GM13976 (cell line): ENCODE data around the gene EYA4.

Experiments
- DNase-seq: peaks from one replicate; pipeline ENCODE4 v3.0.0; 2012; ENCODE audit warnings: low spot score
- in situ Hi-C: fragments of 300-500 bp; cut with MboI; formaldehyde crosslinking; loops from one replicate; pipeline ENCODE4 v1.12.0; 2022; ENCODE audit warnings: low sequenced_read_pairs, mixed read lengths, inconsistent platforms; ENCODE audit not compliant: unreplicated experiment
- TF ChIP-seq, protein P1 (sequence below): IDR thresholded peaks from 2 replicates; pipeline ENCODE4 v1.5.1; 2012; ENCODE audit warnings: borderline replicate concordance, mild to moderate bottlenecking; ENCODE audit not compliant: insufficient read depth; ENCODE audit errors: extremely low read depth, missing control alignments, control extremely low read depth

EYA4 gene

DNA sequence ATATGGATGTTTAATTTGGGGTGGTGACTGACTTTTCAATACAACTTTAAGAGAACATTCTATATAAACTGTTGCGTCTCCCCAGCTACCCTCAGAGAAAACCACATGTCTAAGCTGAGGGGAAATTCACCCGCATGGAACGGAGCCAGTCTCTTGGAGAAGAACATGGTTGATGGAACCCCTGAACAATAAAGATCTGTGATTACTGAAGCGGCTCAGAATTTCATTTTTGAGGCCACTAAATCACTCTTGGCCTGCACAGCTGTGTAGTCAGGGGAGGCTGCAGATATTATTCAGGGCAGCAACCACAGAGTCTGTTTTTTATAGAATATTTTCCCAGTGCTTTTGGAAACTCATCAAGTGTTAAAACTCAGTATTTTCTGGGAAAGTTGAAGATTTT lies 73.8 kb downstream of the EYA4 start:
- in situ Hi-C loops: no loop called here
- TF ChIP-seq, protein P1, sequence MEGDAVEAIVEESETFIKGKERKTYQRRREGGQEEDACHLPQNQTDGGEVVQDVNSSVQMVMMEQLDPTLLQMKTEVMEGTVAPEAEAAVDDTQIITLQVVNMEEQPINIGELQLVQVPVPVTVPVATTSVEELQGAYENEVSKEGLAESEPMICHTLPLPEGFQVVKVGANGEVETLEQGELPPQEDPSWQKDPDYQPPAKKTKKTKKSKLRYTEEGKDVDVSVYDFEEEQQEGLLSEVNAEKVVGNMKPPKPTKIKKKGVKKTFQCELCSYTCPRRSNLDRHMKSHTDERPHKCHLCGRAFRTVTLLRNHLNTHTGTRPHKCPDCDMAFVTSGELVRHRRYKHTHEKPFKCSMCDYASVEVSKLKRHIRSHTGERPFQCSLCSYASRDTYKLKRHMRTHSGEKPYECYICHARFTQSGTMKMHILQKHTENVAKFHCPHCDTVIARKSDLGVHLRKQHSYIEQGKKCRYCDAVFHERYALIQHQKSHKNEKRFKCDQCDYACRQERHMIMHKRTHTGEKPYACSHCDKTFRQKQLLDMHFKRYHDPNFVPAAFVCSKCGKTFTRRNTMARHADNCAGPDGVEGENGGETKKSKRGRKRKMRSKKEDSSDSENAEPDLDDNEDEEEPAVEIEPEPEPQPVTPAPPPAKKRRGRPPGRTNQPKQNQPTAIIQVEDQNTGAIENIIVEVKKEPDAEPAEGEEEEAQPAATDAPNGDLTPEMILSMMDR: no peak
- DNase-seq: no peak

DNA sequence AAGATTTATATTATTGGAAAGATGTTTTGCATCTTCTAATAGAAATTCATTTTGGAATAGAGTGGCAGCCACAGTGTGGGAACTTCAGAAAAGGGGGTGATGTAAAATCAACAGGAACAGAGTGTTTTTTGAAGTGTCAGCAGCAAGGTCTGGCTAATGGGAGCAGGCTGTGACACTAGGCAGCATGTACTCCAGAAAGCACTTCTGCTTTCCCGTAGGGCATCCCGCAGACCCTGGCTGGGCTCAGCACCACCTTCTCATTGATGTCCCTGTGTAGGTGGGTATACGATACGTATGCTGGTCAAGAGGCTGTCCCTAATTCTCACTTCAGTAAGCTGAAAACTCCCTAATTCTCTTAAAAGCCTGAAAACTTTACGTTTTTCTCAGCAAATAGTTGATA lies 74.7 kb downstream of the EYA4 start:
- in situ Hi-C loops: no loop called here
- TF ChIP-seq, protein P1: no peak
- no peak for DNase-seq

DNA sequence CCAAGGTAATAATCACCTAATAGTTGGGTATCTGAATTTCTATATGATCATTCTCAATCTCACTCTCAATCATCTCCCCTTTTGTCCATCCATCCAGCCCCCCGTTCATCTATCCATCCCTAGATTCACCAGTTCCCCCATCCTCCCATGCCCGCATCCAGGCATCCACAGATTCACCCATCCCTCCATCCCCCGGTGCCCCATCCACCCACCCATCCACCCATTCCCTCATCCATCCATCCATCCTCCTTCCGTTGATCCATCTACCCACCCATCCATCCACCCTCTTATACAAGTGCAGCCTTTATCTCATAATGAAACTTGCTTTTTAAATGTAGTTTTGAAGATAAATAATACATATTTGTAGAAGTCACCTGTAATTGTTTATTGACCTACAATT lies 76.5 kb downstream of the EYA4 start:
- no peak for DNase-seq
- TF ChIP-seq, protein P1: no peak
- in situ Hi-C loops: no loop called here

DNA sequence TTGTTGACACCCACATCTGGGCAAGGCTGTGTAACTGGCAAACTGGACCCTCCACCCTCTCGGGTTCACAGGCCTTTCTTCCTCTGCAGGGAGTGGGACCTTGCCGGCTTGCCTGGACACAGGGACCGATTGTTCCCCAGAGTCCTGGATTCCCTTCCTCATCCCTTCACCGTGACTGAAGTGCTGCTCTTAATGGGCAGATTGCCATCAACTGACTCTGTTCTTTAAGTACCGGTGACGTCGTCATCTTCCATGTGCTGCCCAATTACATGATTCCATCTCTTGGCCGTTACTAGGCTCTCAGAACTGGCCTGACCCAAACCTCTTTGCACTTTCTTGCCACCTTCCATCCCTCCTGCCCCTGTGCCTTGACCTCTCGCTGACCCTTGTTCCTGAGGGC lies 85.4 kb downstream of the EYA4 start:
- in situ Hi-C loops: no loop called here
- DNase-seq: no peak
- TF ChIP-seq, protein P1: no peak

DNA sequence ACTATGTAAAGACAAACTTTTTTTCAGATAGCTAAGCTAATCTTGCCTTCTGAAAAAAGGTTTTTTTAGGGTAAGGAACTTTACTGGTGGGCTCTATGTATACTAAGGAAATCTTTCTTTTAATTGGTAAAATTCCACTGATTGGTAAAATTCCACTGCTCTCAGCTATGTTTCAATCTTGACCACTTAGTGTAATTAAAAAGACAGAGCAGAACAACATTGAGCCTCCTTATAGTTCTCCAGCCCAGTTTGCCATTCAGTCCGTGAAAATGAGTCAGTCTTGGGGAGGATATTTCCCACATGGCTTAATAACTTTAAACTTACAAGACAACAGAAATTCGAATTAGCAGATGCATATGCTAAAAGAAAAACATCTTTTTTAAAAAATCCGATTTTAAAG lies 92.7 kb downstream of the EYA4 start:
- in situ Hi-C loops: no loop called here
- TF ChIP-seq, protein P1: no peak
- DNase-seq: no peak

DNA sequence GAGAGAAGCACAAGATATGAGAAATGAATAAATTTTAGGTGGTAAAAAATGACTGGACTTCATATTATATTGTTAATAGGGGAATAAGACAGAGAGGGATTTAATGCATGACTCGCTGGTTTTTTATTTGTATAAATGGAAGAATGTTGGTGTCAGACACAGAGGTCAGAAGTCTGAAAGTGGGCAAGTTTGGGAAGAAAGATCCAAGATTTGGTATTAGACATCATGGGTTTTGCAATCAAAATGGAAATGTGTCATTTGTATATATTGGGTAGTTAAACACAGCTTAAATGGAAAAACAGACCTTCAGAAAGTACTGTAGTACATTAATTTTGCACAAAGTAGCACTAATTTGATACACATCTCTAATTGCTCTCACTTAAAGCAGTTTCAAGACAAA lies 96.2 kb downstream of the EYA4 start:
- DNase-seq: no peak
- TF ChIP-seq, protein P1: no peak
- in situ Hi-C loops: no loop called here
